ENCODE results near the gene GGT7.
"Not testable (repeated sequence)": the region's sequence is repeated elsewhere in the genome, so short reads cannot be mapped to it uniquely, and the experiment has no call there.

GGT7 gene

GRCh38 chr20:34834459-34834893 is 38.2 kb downstream of the GGT7 start:
- peak; percentile 81 for DNase-seq

- peak; percentile 62 for DNase-seq
Measured at GRCh38 chr20:34831936-34832335, 40.7 kb downstream of the GGT7 start.

- DNase-seq, result no peak
Measured at GRCh38 chr20:34829191-34829590, 43.5 kb downstream of the GGT7 start.

- DNase-seq, result peak; percentile 87
Measured at GRCh38 chr20:34825530-34826362, 46.9 kb downstream of the GGT7 start, which contains the start of gene NCOA6. TSS of gene NCOA6 (minus strand) at chr20:34825651. CDS start at chr20:34782355, 43,296 bp downstream.

GRCh38 chr20:34824806-34825529 is 47.7 kb downstream of the GGT7 start:
- peak; percentile 65 for DNase-seq

- DNase-seq, result peak; percentile 83
Measured at GRCh38 chr20:34824452-34824805, 48.2 kb downstream of the GGT7 start.

- no peak for DNase-seq
Measured at GRCh38 chr20:34824026-34824425, 48.6 kb downstream of the GGT7 start.

GRCh38 chr20:34820805-34821578 is 51.7 kb downstream of the GGT7 start:
- DNase-seq, result no peak

GRCh38 chr20:34817801-34818200 is 54.9 kb downstream of the GGT7 start:
- no peak for DNase-seq

- no peak for DNase-seq
Measured at GRCh38 chr20:34817072-34817471, 55.6 kb downstream of the GGT7 start.

GRCh38 chr20:34815636-34816035 is 57.0 kb downstream of the GGT7 start:
- no peak for DNase-seq

GRCh38 chr20:34808583-34808982 is 64.1 kb downstream of the GGT7 start:
- DNase-seq, result no peak

GRCh38 chr20:34807944-34808465 is 64.7 kb downstream of the GGT7 start:
- DNase-seq, result not testable (repeated sequence)

- DNase-seq, result peak; percentile 29
Measured at GRCh38 chr20:34806255-34806654, 66.4 kb downstream of the GGT7 start.

GRCh38 chr20:34798871-34799270 is 73.8 kb downstream of the GGT7 start:
- DNase-seq, result no peak

- DNase-seq, result no peak
Measured at GRCh38 chr20:34798328-34798727, 74.3 kb downstream of the GGT7 start.

GRCh38 chr20:34797012-34797995 is 75.4 kb downstream of the GGT7 start:
- no peak for DNase-seq
